Pons (tissue), 1 donor: ENCODE data around the gene CDK5RAP3.

Experiments
- DNase-seq: peaks from one replicate; pipeline ENCODE4 v3.0.0-alpha.2; 2016; ENCODE audit warnings: low spot score

Gene CDK5RAP3

DNA sequence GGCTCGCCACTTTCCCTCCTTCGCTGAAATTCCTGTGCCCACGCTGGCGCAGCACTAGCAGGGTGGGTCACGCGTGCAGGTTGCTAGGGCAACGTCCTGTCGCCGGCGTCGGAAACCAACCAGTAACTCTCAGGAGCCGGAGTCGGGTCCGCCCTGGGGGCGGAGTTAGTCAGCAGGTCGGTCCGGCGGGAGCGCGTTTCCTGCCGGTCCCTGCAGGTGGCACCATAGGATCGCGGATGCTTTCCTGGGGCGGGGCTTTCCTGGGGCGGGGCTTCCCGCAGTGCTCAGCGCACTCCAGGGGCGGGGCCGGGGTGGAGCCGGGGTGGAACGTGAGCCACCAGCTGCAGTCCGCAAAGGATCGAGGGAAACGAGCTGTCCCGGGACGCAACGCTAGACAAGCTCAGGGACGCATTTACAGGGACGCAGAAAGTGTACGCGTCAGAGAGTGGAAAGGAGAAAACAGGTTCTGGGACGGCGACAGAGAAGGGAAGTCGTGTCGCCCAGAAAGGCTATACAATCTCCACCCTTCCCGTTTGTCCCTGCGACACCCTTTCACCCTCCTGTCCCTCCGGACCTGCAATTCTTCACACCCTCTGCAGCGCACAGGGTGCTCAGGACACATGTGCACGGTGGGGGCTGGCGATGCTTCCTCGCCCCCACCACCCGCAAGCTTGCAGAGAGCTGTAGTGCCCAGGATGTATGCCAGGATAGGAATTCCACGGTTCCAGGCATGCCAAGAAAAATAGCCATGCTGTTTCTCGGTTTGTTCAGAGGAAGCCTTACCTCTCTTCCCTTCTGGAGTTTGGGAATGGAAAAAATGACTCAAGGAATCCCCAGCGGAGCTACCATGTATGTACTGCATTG, 54.4 kb downstream of the CDK5RAP3 start:
- DNase-seq: peak; percentile 97

DNA sequence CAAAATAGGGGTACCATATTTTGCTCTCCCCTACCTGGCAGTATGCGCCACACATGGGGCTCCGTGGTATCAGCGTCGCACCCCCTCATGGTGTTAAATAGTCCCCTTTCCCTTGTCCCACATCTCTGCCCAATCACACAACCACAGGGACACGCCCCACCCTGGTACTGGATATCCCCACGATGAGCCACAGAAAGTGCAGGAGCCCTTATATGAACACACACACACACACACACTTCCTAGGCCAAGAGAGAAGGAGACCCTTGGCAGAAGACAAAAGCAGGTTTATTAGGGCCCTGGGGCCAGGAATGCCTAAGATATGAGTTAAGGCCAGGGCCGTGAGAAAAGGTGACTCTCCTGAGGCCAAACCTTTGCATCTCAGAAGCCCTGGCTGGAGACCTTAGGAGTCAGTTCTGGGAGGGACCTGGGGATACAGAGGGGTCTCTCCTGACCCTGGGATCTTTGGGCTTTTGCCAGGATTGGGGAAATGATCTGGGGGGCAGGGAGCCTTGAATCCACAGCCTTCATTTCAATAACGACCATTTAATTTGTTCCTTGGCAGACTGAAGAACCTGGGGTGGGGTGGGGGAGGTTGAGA, 55.1 kb downstream of the CDK5RAP3 start:
- no peak for DNase-seq

DNA sequence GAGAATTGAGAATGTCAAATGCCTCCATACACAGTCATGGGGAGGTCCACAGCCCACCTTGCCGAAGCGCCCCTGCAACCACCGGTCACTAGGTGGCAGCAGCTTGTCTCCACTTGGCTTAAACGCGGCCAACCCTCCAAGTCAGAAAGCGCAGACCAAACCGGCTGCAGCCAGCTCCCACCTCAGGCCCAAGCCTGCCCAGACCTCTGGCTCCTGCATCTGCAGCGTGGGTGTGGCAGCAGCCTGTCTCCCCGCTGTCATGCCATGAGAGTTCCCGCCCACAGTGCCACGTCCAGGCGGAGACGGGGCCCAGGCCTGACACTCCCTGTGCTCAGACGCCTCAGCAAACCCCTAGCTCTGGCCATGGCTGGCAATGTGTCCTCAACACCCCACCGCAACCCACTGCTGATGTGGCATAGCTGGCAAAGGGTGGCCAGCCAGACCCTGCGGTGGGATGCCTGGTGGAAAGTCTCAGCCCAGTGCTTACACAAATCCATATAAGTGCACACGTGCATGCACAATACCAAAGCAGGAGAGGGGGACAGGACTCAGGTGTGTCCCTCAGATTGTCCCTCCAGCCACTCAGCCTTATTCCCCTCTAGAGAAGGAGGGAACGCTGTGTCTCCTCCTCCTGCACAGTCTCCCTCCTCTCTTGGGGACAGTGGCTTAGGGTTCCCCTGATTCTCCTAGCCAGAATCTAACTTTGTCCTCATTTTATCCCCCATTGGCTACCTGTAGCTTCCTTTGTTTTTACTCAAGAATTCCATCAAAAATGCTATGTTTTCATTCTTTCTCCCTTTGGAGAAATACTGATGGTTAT, 55.8 kb downstream of the CDK5RAP3 start:
- DNase-seq: peak; percentile 79

DNA sequence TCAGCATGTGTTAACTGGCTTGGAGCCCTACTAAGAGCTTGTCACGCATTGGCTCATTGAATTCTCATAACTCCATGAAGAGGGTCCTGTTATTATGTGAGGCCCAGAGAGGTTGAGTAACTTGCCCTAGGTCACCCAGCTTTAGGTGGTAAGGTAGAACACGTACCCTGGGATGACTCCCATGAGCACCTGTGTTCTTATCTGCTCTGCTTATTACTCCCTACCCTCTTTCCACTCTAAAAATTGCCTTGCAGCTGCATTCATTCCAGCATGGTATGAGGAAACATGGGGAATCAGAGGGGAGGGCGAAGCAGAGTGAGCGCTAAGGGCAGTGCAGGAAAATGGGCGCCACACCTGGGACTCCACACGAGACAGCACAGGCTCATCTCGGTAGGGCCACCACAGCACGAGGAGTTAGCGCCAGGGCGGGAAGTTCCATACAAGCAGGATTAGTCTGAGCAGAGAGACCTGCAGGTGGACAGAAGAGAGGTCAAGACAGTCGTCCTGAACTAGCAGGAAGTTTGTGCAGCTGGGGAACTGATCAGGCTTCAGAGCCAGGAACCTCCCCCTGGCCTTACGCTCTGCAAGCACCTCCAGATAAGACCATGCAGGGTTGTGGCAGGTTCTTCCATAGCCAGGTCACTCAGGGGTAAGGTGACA, 56.5 kb downstream of the CDK5RAP3 start:
- no peak for DNase-seq

DNA sequence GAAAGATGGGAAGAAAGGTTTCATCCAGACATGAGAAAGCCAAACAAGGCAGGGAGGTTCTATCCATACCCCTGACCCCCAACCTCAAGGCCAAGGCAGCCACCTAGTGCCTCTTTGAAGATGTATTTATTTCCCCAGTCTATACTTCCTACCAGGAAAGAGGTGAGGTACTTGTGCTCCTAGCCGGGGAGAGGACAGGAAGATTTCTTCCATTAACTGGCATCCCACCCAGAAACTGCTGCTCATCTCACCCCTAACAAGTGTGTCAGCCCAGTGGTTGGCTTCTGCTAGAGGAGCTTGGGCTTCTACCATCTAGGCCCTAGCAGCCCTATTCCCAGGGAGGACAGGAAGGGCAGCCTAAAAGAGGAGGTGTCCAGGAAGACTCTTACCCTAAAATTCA, 57.8 kb downstream of the CDK5RAP3 start:
- no peak for DNase-seq

DNA sequence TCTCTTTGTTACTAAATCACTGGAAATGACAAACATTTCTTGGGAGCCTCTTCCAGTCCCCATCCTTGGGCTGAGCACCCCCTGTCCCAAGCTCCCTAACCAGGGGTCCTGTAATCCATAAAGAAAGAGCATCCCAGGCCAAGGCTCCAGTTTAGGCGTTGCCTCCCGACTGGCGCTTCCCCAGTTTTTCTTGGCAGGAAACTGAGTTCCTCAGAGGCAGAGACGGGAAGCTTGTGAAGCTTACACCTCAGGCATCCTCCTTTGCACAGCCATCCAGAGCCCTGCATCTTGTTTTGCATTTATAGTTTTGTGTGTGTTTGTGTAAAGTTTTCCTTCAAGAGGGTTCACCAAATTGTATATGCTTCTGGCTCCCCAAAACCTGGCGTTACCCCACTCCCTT, 59.6 kb downstream of the CDK5RAP3 start:
- no peak for DNase-seq
